ENCODE data around the gene AKAP13.
"Not testable (repeated sequence)": the region's sequence is repeated elsewhere in the genome, so short reads cannot be mapped to it uniquely, and the experiment has no call there.

AKAP13 gene

GRCh38 chr15:85584872-85585271 lies 204.5 kb downstream of the AKAP13 start:
- no peak overlapping the region for H3K4me3 ChIP-seq (ENCODE audit: low read depth, low read length)
- in situ Hi-C loops (cut with HindIII; ENCODE audit: low sequenced_read_pairs), result no loop called here
- no peak for DNase-seq (ENCODE audit: low read depth)
- no peak for TF ChIP-seq CTCF (IDR thresholded peaks at IDR 0.05; ENCODE audit: low read depth, low read length, missing control alignments)

- DNase-seq (ENCODE audit: low read depth); in situ Hi-C loops (cut with HindIII; ENCODE audit: low sequenced_read_pairs); H3K4me3 ChIP-seq (ENCODE audit: low read depth, low read length): not testable (repeated sequence)
Measured at GRCh38 chr15:85586196-85586595, 205.8 kb downstream of the AKAP13 start.

GRCh38 chr15:85587707-85588411 lies 207.5 kb downstream of the AKAP13 start:
- no peak for TF ChIP-seq CTCF (IDR thresholded peaks at IDR 0.05; ENCODE audit: low read depth, low read length, missing control alignments)
- no peak overlapping the region for H3K4me3 ChIP-seq (ENCODE audit: low read depth, low read length)
- in situ Hi-C loops (cut with HindIII; ENCODE audit: low sequenced_read_pairs), result no loop called here
- no peak for DNase-seq (ENCODE audit: low read depth)

- in situ Hi-C loops (cut with HindIII; ENCODE audit: low sequenced_read_pairs), result no loop called here
- no peak for TF ChIP-seq CTCF (IDR thresholded peaks at IDR 0.05; ENCODE audit: low read depth, low read length, missing control alignments)
- no peak overlapping the region for H3K4me3 ChIP-seq (ENCODE audit: low read depth, low read length)
- DNase-seq (ENCODE audit: low read depth), result no peak
Measured at GRCh38 chr15:85588677-85589076, 208.3 kb downstream of the AKAP13 start.

GRCh38 chr15:85589851-85590250 lies 209.4 kb downstream of the AKAP13 start:
- no peak overlapping the region for H3K4me3 ChIP-seq (ENCODE audit: low read depth, low read length)
- in situ Hi-C loops (cut with HindIII; ENCODE audit: low sequenced_read_pairs), result no loop called here
- TF ChIP-seq CTCF (IDR thresholded peaks at IDR 0.05; ENCODE audit: low read depth, low read length, missing control alignments), result no peak
- DNase-seq (ENCODE audit: low read depth), result no peak

GRCh38 chr15:85591622-85592021 lies 211.2 kb downstream of the AKAP13 start:
- no peak overlapping the region for H3K4me3 ChIP-seq (ENCODE audit: low read depth, low read length)
- in situ Hi-C loops (cut with HindIII; ENCODE audit: low sequenced_read_pairs), result no loop called here
- no peak for TF ChIP-seq CTCF (IDR thresholded peaks at IDR 0.05; ENCODE audit: low read depth, low read length, missing control alignments)
- DNase-seq (ENCODE audit: low read depth), result no peak

GRCh38 chr15:85592148-85592547 lies 211.7 kb downstream of the AKAP13 start:
- H3K4me3 ChIP-seq (ENCODE audit: low read depth, low read length), result no peak overlapping the region
- in situ Hi-C loops (cut with HindIII; ENCODE audit: low sequenced_read_pairs), result no loop called here
- DNase-seq (ENCODE audit: low read depth), result peak; percentile 77
- TF ChIP-seq CTCF (IDR thresholded peaks at IDR 0.05; ENCODE audit: low read depth, low read length, missing control alignments), result peak; percentile 47
